Stimulated activated CD4-positive, alpha-beta T cell treated with anti-CD3 and anti-CD28 coated beads, Interleukin-1b, Interleukin-23, amount 100 ng/mL, for 1 hour (primary cell): Measurements from ENCODE around the gene CD86.

Experiments
- DNase-seq, 2 donors: peaks; one replicate each; pipeline ENCODE4 v3.0.0-alpha.2; 2020; ENCODE audit warnings: low read depth in 2 of 2

The CD86 gene

GRCh38 chr3:122092460-122093165 is 37.5 kb downstream of the CD86 start:
- no peak for DNase-seq

- DNase-seq: no peak
Measured at GRCh38 chr3:122094125-122094524, 39.0 kb downstream of the CD86 start.

- no peak for DNase-seq
Measured at GRCh38 chr3:122094693-122095092, 39.5 kb downstream of the CD86 start.

- no peak for DNase-seq
Measured at GRCh38 chr3:122097141-122097540, 42.0 kb downstream of the CD86 start.

- DNase-seq: no peak
Measured at GRCh38 chr3:122098611-122099010, 43.4 kb downstream of the CD86 start.

- no peak for DNase-seq
Measured at GRCh38 chr3:122099255-122099654, 44.1 kb downstream of the CD86 start.

GRCh38 chr3:122100083-122100482 is 44.9 kb downstream of the CD86 start:
- no peak for DNase-seq

- no peak for DNase-seq
Measured at GRCh38 chr3:122100591-122101463, 45.7 kb downstream of the CD86 start.

GRCh38 chr3:122101646-122102045 is 46.5 kb downstream of the CD86 start:
- DNase-seq: no peak

GRCh38 chr3:122102191-122102935 is 47.2 kb downstream of the CD86 start:
- DNase-seq: no peak

GRCh38 chr3:122103821-122104514 is 48.8 kb downstream of the CD86 start:
- DNase-seq: no peak

- no peak for DNase-seq
Measured at GRCh38 chr3:122104515-122105194, 49.5 kb downstream of the CD86 start.

- no peak for DNase-seq
Measured at GRCh38 chr3:122105626-122106025, 50.5 kb downstream of the CD86 start.

GRCh38 chr3:122107171-122107570 is 52.0 kb downstream of the CD86 start:
- DNase-seq: no peak

GRCh38 chr3:122111974-122112373 is 56.8 kb downstream of the CD86 start:
- no peak for DNase-seq

GRCh38 chr3:122112754-122113153 is 57.6 kb downstream of the CD86 start:
- DNase-seq: no peak

- no peak for DNase-seq
Measured at GRCh38 chr3:122123850-122124249, 68.7 kb downstream of the CD86 start.

- DNase-seq: no peak
Measured at GRCh38 chr3:122132949-122133540, 77.9 kb downstream of the CD86 start.

GRCh38 chr3:122146466-122146865 is 91.3 kb downstream of the CD86 start:
- DNase-seq: peak in 1 of 2 donors; percentile 4

GRCh38 chr3:122148941-122149627 is 93.9 kb downstream of the CD86 start:
- no peak for DNase-seq
